Measurements from ENCODE around the gene ELF1.

GRCh38 chr13:40941581-40941980 lies 77.5 kb downstream of the ELF1 start:
- TF ChIP-seq CTCF (IDR thresholded peaks at IDR 0.05) = no peak
- no peak for TF ChIP-seq POLR2AphosphoS5 (IDR thresholded peaks at IDR 0.05)
- no peak for TF ChIP-seq POLR2A (IDR thresholded peaks at IDR 0.05)
